A673 (cell line): ENCODE data around the gene MUS81. TPM values are rescaled to one million over a fixed set of nuclear protein-coding genes. Genes with fewer than 3 reads are reported as not detected.

ENCODE experiments used
- BruUV-seq: library from RNA; stranded (reverse); fragments of 400-500 nt; replicated peaks from 2 replicates; lab custom pipeline; 2021; lab: Mats Ljungman, UMichigan
- CTCF ChIA-PET: fragments of 300-600 bp; sonication (Branson Sonifier 250); formaldehyde crosslinking; loops from one replicate; lab custom pipeline; 2022; ENCODE audit warnings: antibody characterized with exemption; lab: Charles Lee
- POLR2A ChIA-PET: fragments of 300-600 bp; sonication (Branson Sonifier 250); formaldehyde crosslinking; loops from one replicate; lab custom pipeline; 2022; ENCODE audit warnings: antibody characterized with exemption; ENCODE audit not compliant: low non-redundant PET; lab: Charles Lee
- DNase-seq: peaks from one replicate; pipeline ENCODE4 v3.0.0-alpha.2; 2015; ENCODE audit warnings: low spot score
- H3K27ac ChIP-seq: fragments of 200-600 bp; sonication (generic); 2 replicates; pipeline ENCODE4 v1.5.1; 2016; ENCODE audit warnings: mixed run types, low read depth, mild to moderate bottlenecking, mixed read lengths, antibody characterized with exemption, low read length; ENCODE audit not compliant: poor library complexity, severe bottlenecking
- H3K27me3 ChIP-seq: fragments of 200-600 bp; sonication (generic); replicated peaks from 2 replicates; pipeline ENCODE4 v1.6.1; 2017; ENCODE audit warnings: mixed run types, low read depth, mild to moderate bottlenecking, mixed read lengths, antibody characterized with exemption, low read length; ENCODE audit not compliant: insufficient read depth, poor library complexity
- H3K36me3 ChIP-seq: fragments of 200-600 bp; sonication (generic); 2 replicates; pipeline ENCODE4 v1.6.1; 2016; ENCODE audit warnings: mixed run types, mild to moderate bottlenecking, mixed read lengths, antibody characterized with exemption, low read length; ENCODE audit not compliant: insufficient read depth, poor library complexity, severe bottlenecking
- H3K4me1 ChIP-seq: fragments of 200-600 bp; sonication (generic); 2 replicates; pipeline ENCODE4 v1.6.1; 2017; ENCODE audit warnings: mixed run types, mild to moderate bottlenecking, mixed read lengths, antibody characterized with exemption, low read length; ENCODE audit not compliant: insufficient read depth, poor library complexity, severe bottlenecking
- H3K4me3 ChIP-seq: fragments of 200-600 bp; sonication (generic); 2 replicates; pipeline ENCODE4 v1.5.1; 2016; ENCODE audit warnings: low read depth, mixed run types, mild to moderate bottlenecking, mixed read lengths, low read length; ENCODE audit not compliant: poor library complexity, severe bottlenecking
- H3K9me3 ChIP-seq: fragments of 200-600 bp; sonication (generic); 2 replicates; pipeline ENCODE4 v1.6.1; 2016; ENCODE audit warnings: mixed run types, low read depth, mild to moderate bottlenecking, mixed read lengths, antibody characterized with exemption, low read length; ENCODE audit not compliant: poor library complexity, severe bottlenecking
- CTCF ChIP-seq: fragments of 300-800, 200-600 bp; sonication (generic); conservative IDR thresholded peaks from 2 replicates; pipeline ENCODE4 v1.5.1; 2017; ENCODE audit warnings: low read depth, mild to moderate bottlenecking, antibody characterized with exemption, low read length, moderate library complexity, mixed read lengths
- EZH2 ChIP-seq: fragments of 200-600 bp; sonication (generic); IDR thresholded peaks from 2 replicates; pipeline ENCODE4 v1.6.1; 2017; ENCODE audit warnings: borderline replicate concordance, low read depth, mild to moderate bottlenecking, mixed read lengths, antibody characterized with exemption, low read length; ENCODE audit not compliant: poor library complexity, severe bottlenecking
- intact Hi-C: fragments of 100-400 bp; cut with micrococcal nuclease; formaldehyde crosslinking; loops from one replicate; pipeline ENCODE4 v1.10.0; 2022; ENCODE audit not compliant: unreplicated experiment
- total RNA-seq: library from RNA; stranded (reverse); gene quantifications from 2 replicates; pipeline ENCODE4 v1.2.3, GENCODE V29; 2021

The MUS81 gene
- total RNA-seq, 1 experiment from 2014 or later = 77.4 TPM

GRCh38 chr11:65880844-65881421 is 20.7 kb downstream of the MUS81 start:
- Histone ChIP-seq H3K27me3 (no peaks in the 10 kb centered on the region), H3K9me3 (no peaks in the 10 kb centered on the region), H3K4me3 (no peak overlapping the region), H3K36me3 (peaks cover 36% of the 10 kb centered on the region), H3K27ac (no peak overlapping the region), H3K4me1 (no peaks in the 10 kb centered on the region)
- no peak for TF ChIP-seq EZH2
- POLR2A ChIA-PET = no interaction called here
- CTCF ChIA-PET = no interaction called here
- no TSS peak for BruUV-seq
- DNase-seq = no peak
- intact Hi-C loops = no loop called here

- ChIA-PET POLR2A (no interaction called here), CTCF (interaction anchor here (0.6 kb wide), 1 partner anchor 156 kb away, joined by 7 read pairs; no protein-coding TSS in a partner anchor)
- H3K4me1 ChIP-seq = peaks cover 3% of the 10 kb centered on the region
- intact Hi-C loops = no loop called here
- H3K27me3 ChIP-seq = no peaks in the 10 kb centered on the region
- H3K4me3 ChIP-seq = no peak overlapping the region
- peaks cover 48% of the 10 kb centered on the region for H3K36me3 ChIP-seq
- BruUV-seq = no TSS peak
- TF ChIP-seq EZH2 (no peak), CTCF (no peak)
- H3K27ac ChIP-seq = no peak overlapping the region
- no peak for DNase-seq
- no peaks in the 10 kb centered on the region for H3K9me3 ChIP-seq
Measured at GRCh38 chr11:65882120-65883057, 22.2 kb downstream of the MUS81 start.

- H3K36me3 ChIP-seq = peaks cover 48% of the 10 kb centered on the region
- H3K27me3 ChIP-seq = no peaks in the 10 kb centered on the region
- CTCF ChIA-PET = no interaction called here
- intact Hi-C loops = no loop called here
- no peak overlapping the region for H3K27ac ChIP-seq
- no peaks in the 10 kb centered on the region for H3K9me3 ChIP-seq
- POLR2A ChIA-PET = no interaction called here
- H3K4me1 ChIP-seq = peaks cover 7% of the 10 kb centered on the region
- no peak overlapping the region for H3K4me3 ChIP-seq
- no peak for DNase-seq
- TF ChIP-seq CTCF (no peak), EZH2 (no peak)
- no TSS peak for BruUV-seq
Measured at GRCh38 chr11:65883058-65883761, 23.0 kb downstream of the MUS81 start.
